GM06990 (cell line): Measurements from ENCODE around the gene VGF.
A peak's percentile ranks its signal among the peaks of the same experiment; 100 is the strongest.

Experiments used
- DNase-seq: peaks from one replicate; pipeline ENCODE4 v3.0.0-alpha.2; 2011; ENCODE audit not compliant: insufficient read length; ENCODE audit errors: extremely low read depth
- H3K27me3 ChIP-seq: replicated peaks from 2 replicates; pipeline ENCODE4 v1.6.0; 2011; ENCODE audit warnings: low read length; ENCODE audit not compliant: control insufficient read depth, insufficient read depth
- H3K36me3 ChIP-seq: 2 replicates; pipeline ENCODE4 v1.5.1; 2011; ENCODE audit warnings: low read length; ENCODE audit not compliant: control insufficient read depth, insufficient read depth
- H3K4me3 ChIP-seq: replicated peaks from 2 replicates; pipeline ENCODE4 v1.5.1; 2011; ENCODE audit warnings: low read depth, mild to moderate bottlenecking, control low read depth, low read length
- TF ChIP-seq, protein P1 (sequence below): IDR thresholded peaks from 2 replicates; pipeline ENCODE4 v1.5.1; 2011; ENCODE audit warnings: low read length, control low read depth, mild to moderate bottlenecking, inconsistent platforms; ENCODE audit not compliant: insufficient read depth, poor library complexity, severe bottlenecking

The VGF gene

DNA sequence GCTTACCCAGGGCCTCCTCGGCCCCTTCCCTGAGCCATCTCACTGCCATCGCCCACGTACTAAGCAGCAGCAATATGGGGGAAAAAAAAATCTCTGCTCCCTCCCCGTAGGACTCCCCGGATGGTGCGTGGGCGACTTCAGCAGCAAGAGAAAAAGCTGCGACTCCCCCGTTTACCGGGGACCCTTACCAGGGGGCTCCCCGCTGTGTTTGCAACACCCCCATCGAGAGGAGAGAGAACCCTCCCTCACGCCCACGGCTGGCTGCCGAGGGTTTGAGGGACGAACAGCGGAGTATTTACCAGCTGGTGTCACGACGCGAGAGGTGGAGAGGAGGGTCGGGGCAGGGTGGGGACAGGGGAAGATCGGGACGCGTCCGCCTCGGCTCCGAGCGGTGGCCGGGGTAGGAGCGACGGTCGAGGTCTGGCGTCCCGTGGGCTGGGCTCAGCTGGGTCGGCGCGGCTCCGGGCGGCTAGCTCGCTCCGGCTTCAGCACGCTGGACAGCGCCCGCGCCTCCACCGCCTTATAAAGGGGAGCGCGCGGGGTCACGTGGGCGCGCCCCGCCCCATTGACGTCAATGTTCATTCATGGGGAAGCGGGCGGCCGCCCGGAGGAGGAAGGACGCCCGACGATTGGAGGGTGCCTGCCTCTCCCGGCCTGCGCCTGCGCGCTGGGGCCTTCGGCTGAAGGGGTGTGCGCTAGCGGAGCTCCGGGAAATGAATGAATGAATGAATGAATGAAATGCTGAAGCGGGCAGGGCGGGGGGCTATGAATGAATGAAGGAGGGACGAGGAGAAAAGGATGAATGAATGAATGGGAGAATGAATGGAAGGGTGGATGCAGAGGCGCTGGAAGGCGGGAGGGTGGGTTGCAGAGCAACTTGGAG is at the start of gene VGF:
Gene VGF, minus strand, starts transcription at position 495 of the 883 bp plus-strand sequence. CDS start 726 bp downstream, outside the sequence.
- H3K4me3 ChIP-seq: peak within 1 kb of the TSS; percentile 45
- H3K36me3 ChIP-seq: no peaks in the 10 kb centered on the region
- H3K27me3 ChIP-seq: no peaks in the 10 kb centered on the region; the same call in none of the 2 replicates
- TF ChIP-seq, protein P1, sequence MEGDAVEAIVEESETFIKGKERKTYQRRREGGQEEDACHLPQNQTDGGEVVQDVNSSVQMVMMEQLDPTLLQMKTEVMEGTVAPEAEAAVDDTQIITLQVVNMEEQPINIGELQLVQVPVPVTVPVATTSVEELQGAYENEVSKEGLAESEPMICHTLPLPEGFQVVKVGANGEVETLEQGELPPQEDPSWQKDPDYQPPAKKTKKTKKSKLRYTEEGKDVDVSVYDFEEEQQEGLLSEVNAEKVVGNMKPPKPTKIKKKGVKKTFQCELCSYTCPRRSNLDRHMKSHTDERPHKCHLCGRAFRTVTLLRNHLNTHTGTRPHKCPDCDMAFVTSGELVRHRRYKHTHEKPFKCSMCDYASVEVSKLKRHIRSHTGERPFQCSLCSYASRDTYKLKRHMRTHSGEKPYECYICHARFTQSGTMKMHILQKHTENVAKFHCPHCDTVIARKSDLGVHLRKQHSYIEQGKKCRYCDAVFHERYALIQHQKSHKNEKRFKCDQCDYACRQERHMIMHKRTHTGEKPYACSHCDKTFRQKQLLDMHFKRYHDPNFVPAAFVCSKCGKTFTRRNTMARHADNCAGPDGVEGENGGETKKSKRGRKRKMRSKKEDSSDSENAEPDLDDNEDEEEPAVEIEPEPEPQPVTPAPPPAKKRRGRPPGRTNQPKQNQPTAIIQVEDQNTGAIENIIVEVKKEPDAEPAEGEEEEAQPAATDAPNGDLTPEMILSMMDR: no peak
- peak; percentile 93 for DNase-seq

DNA sequence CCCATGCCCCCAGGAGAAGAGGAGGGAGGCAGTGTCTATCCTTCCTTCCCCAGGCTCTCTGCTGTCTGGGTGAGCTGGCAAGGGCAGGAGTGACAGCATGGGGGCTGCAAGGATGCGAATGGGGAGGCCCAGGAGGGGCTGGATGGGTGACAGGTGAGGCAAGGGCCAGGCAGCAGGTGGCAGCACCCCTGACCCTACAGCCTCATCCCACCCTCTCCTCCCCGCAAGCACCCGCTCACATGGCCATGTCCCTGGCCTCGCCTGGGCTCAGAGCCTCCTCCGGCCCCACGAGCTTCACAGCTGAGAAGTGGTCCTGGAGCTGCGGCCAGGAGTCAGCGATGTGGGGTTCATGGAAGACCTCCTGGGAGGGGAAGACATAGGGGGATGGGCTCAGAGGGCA is 46.6 kb upstream of the VGF start:
- TF ChIP-seq, protein P1: no peak
- Histone ChIP-seq H3K27me3 (no peaks in the 10 kb centered on the region), H3K36me3 (peaks cover 9% of the 10 kb centered on the region), H3K4me3 (no peak overlapping the region)
- no peak for DNase-seq

DNA sequence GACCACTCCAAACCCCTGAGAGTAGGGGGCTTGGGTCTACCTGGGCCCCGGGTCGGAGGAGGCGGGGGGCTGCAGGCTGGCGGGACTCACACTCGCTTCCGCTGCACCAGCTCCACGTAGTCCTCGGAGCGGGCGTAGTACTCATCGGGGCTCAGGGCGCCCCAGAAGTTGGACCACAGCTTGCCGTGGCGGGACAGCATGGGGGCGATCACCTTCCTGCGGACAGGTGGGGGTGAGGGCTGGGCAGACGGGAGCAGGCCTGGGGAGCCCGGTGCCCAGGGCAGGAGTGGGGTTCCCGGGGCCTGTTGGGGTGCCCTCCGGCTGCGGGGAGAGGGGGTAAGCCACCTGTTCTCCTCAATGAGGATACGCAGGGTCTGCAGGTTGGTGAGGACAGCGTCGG is 46.1 kb upstream of the VGF start:
- TF ChIP-seq, protein P1: no peak
- DNase-seq: no peak
- Histone ChIP-seq H3K27me3 (no peaks in the 10 kb centered on the region), H3K36me3 (peaks cover 9% of the 10 kb centered on the region), H3K4me3 (no peak overlapping the region)

DNA sequence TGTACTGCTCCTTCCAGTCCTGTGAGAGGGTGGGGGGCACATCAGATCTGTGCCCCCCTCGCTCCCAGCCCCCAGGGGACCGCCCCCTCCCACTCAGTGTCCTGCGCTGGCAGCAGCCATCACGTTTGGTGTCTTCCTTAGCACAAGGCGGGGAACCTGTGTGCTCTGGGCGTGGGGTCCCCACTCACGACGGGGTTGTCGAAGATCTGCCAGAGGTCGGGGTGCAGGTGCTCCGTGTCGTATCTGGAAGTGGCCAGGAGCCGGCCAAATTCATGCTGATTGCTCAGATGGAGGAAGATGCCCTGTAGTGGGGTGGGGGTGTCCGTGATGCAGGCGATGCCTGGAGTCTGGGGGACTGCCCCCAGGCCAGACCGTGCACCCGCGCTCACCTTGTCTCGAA is 44.8 kb upstream of the VGF start:
- Histone ChIP-seq H3K36me3 (peaks cover 11% of the 10 kb centered on the region), H3K4me3 (no peak overlapping the region), H3K27me3 (no peaks in the 10 kb centered on the region)
- TF ChIP-seq, protein P1: no peak
- no peak for DNase-seq

DNA sequence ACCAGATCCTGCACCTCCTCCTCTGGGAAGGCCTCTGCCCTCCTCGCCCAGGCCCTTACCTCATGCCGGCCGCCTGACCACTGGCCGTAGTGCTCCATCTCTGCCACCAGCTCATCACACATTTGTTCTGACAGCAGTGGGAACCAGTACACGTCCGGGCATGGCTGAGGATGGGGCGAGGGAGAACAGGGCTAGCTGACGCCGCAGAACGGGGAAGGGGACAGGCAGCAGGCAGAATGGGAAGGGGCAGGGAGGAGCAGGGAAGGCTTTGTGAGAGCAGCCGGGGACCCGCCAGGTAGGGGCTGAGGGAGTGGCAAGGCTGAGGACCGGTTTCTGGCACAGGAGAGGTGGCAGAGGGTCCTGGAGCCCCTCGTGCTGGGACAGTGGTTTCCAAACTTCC is 43.4 kb upstream of the VGF start:
- Histone ChIP-seq H3K36me3 (peaks cover 11% of the 10 kb centered on the region), H3K4me3 (no peak overlapping the region), H3K27me3 (no peaks in the 10 kb centered on the region)
- no peak for DNase-seq
- TF ChIP-seq, protein P1: no peak

DNA sequence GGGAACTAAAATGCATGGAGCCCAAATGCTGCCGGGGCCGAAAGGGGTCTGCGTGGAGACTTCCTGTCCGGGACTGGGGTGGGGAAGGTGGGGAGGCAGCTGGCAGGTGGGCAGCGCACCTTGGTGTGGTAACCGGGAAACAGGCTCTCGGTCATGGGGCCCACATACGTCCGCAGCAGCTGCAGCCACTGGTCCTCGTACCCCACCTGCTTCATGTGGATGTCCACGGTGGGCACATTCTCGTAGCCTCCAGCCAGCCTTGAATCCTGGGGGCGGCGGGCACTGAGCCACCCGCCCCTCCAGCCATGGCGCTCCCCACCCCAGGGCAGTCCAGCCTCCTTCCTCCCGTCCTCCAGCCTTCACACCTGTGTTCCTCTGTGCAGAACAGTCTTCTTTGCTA is 42.1 kb upstream of the VGF start:
- H3K27me3 ChIP-seq: no peaks in the 10 kb centered on the region; the same call in 1 of the 2 replicates
- H3K36me3 ChIP-seq: peaks cover 11% of the 10 kb centered on the region
- no peak for DNase-seq
- TF ChIP-seq, protein P1: no peak
- no peak overlapping the region for H3K4me3 ChIP-seq
